T-helper 1 cell treated with Interleukin-12 subunit alpha and Interleukin-12 subunit beta and Interleukin-4 antibody, amounts not matched to agents 30 ng/mL and 1 ng/mL, for 36 hours (primary cell): Measurements from ENCODE around the gene PHACTR3. TPM values are rescaled to one million over a fixed set of nuclear protein-coding genes. Genes with fewer than 3 reads are reported as not detected.

Experiments
- intact Hi-C: fragments of 100-400 bp; cut with micrococcal nuclease; formaldehyde crosslinking; loops from one replicate; pipeline ENCODE4 v1.15.1; 2024
- total RNA-seq: library from RNA; stranded (reverse); gene quantifications from 2 replicates; pipeline ENCODE4 v1.2.3, GENCODE V29; 2022

Gene PHACTR3
- total RNA-seq, 1 donor from 2014 or later, result not detected

- intact Hi-C loops, result no loop called here
Measured at GRCh38 chr20:59588236-59588855, 16.0 kb upstream of the PHACTR3 start.

GRCh38 chr20:59589086-59589684, 15.2 kb upstream of the PHACTR3 start:
- intact Hi-C loops, result no loop called here

- intact Hi-C loops, result no loop called here
Measured at GRCh38 chr20:59591061-59591460, 13.3 kb upstream of the PHACTR3 start.

GRCh38 chr20:59596690-59597089, 7.7 kb upstream of the PHACTR3 start:
- intact Hi-C loops, result no loop called here

GRCh38 chr20:59597240-59597639, 7.1 kb upstream of the PHACTR3 start:
- intact Hi-C loops, result no loop called here

GRCh38 chr20:59598625-59599310, 5.6 kb upstream of the PHACTR3 start:
- intact Hi-C loops, result loop anchor here (1.0 to 2.0 kb wide), 2 partner anchors 153 to 252 kb away; no protein-coding TSS in a partner anchor

GRCh38 chr20:59599941-59600340, 4.4 kb upstream of the PHACTR3 start:
- intact Hi-C loops, result loop anchor here (2.0 kb wide), 1 partner anchor 251 kb away; no protein-coding TSS in a partner anchor

- intact Hi-C loops, result no loop called here
Measured at GRCh38 chr20:59600472-59600871, 3.9 kb upstream of the PHACTR3 start.

GRCh38 chr20:59602546-59603080, 1.7 kb upstream of the PHACTR3 start:
- intact Hi-C loops, result no loop called here

- intact Hi-C loops, result no loop called here
Measured at GRCh38 chr20:59603176-59603575, 1.2 kb upstream of the PHACTR3 start.

- intact Hi-C loops, result no loop called here
Measured at GRCh38 chr20:59604741-59605600, 631 bp downstream of the PHACTR3 start.

- intact Hi-C loops, result no loop called here
Measured at GRCh38 chr20:59605601-59606364, 1.4 kb downstream of the PHACTR3 start.

- intact Hi-C loops, result no loop called here
Measured at GRCh38 chr20:59606566-59606965, 2.2 kb downstream of the PHACTR3 start.

- intact Hi-C loops, result no loop called here
Measured at GRCh38 chr20:59608396-59608795, 4.1 kb downstream of the PHACTR3 start.

- intact Hi-C loops, result no loop called here
Measured at GRCh38 chr20:59608871-59609270, 4.5 kb downstream of the PHACTR3 start.

GRCh38 chr20:59611286-59611685, 6.9 kb downstream of the PHACTR3 start:
- intact Hi-C loops, result no loop called here

GRCh38 chr20:59613861-59614260, 9.5 kb downstream of the PHACTR3 start:
- intact Hi-C loops, result no loop called here

GRCh38 chr20:59614714-59615113, 10.4 kb downstream of the PHACTR3 start:
- intact Hi-C loops, result no loop called here

GRCh38 chr20:59616306-59616705, 12.0 kb downstream of the PHACTR3 start:
- intact Hi-C loops, result no loop called here

GRCh38 chr20:59617221-59617620, 12.9 kb downstream of the PHACTR3 start:
- intact Hi-C loops, result no loop called here

GRCh38 chr20:59618131-59618530, 13.8 kb downstream of the PHACTR3 start:
- intact Hi-C loops, result no loop called here
